Fibroblast of skin of right biceps (primary cell): ENCODE measurements around the gene PCDH1.
"Not testable (repeated sequence)": the region's sequence is repeated elsewhere in the genome, so short reads cannot be mapped to it uniquely, and the experiment has no call there.

Experiments
- DNase-seq: peaks from one replicate; pipeline ENCODE4 v3.0.0-alpha.2; 2013

Gene PCDH1

GRCh38 chr5:141826674-141827073 lies 51.5 kb downstream of the PCDH1 start:
- no peak for DNase-seq

- DNase-seq: peak; percentile 30
Observed at GRCh38 chr5:141825791-141826560, 52.2 kb downstream of the PCDH1 start.

GRCh38 chr5:141825241-141825671 lies 53.0 kb downstream of the PCDH1 start:
- no peak for DNase-seq

GRCh38 chr5:141824717-141825116 lies 53.5 kb downstream of the PCDH1 start:
- DNase-seq: no peak

GRCh38 chr5:141823056-141823455 lies 55.2 kb downstream of the PCDH1 start:
- DNase-seq: no peak

- peak; percentile 64 for DNase-seq
Observed at GRCh38 chr5:141822144-141822543, 56.1 kb downstream of the PCDH1 start.

- DNase-seq: peak; percentile 97
Observed at GRCh38 chr5:141821430-141821925, 56.7 kb downstream of the PCDH1 start.

GRCh38 chr5:141820686-141821085 lies 57.5 kb downstream of the PCDH1 start:
- DNase-seq: not testable (repeated sequence)

- no peak for DNase-seq
Observed at GRCh38 chr5:141817631-141818030, 60.6 kb downstream of the PCDH1 start.

GRCh38 chr5:141816598-141817399 lies 61.4 kb downstream of the PCDH1 start:
- DNase-seq: no peak

GRCh38 chr5:141815796-141816180 lies 62.4 kb downstream of the PCDH1 start:
- no peak for DNase-seq

- no peak for DNase-seq
Observed at GRCh38 chr5:141815051-141815795, 63.0 kb downstream of the PCDH1 start.

GRCh38 chr5:141814064-141814964 lies 63.9 kb downstream of the PCDH1 start:
- DNase-seq: no peak

- DNase-seq: no peak
Observed at GRCh38 chr5:141812512-141812911, 65.7 kb downstream of the PCDH1 start.

GRCh38 chr5:141811287-141812155 lies 66.7 kb downstream of the PCDH1 start:
- DNase-seq: no peak

GRCh38 chr5:141810702-141811101 lies 67.5 kb downstream of the PCDH1 start:
- DNase-seq: no peak

- no peak for DNase-seq
Observed at GRCh38 chr5:141809380-141810096, 68.7 kb downstream of the PCDH1 start.

- DNase-seq: no peak
Observed at GRCh38 chr5:141808857-141809256, 69.4 kb downstream of the PCDH1 start.

- no peak for DNase-seq
Observed at GRCh38 chr5:141807732-141808131, 70.5 kb downstream of the PCDH1 start.

GRCh38 chr5:141807329-141807728 lies 70.9 kb downstream of the PCDH1 start:
- DNase-seq: no peak
